GM19452 (cell line): ENCODE measurements around the gene ALDH16A1.

Source experiments
- ATAC-seq: cut with Tn5 transposase; IDR thresholded peaks from one replicate; pipeline ENCODE4 v1.9.1; 2021; ENCODE audit not compliant: unreplicated experiment

ALDH16A1 gene

DNA sequence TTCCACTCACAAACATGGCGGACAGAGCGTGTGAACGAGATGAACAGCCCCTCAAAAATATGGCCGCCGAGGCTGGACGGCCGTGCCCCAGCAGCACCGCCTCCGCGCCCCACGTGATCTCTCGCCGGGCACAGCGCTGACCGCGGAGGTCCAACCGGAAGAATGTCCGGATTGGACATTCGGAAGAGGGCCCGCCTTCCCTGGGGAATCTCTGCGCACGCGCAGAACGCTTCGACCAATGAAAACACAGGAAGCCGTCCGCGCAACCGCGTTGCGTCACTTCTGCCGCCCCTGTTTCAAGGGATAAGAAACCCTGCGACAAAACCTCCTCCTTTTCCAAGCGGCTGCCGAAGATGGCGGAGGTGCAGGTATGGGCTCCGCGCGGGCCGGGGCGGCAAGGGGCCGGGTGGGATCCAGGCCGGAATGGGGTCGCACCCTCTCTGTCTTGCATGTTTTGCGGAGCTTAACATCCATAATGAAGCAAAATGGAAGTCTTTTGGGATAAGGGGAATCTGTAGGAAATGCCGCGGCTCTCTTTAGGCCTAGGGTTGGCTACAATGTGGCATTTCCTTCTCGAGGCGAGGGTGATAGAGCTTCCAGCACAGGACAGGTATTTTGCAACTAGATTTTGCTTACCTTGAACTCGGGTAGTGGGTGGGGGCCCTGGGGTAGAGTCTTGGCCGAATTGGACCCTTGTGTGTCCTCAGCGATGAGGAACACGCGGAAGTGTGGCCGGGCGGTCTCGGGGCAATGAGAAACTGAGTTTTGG is 34.4 kb downstream of the ALDH16A1 start, which contains the start of gene RPL13A:
RPL13A (plus strand) TSS at position 332 of the 769 bp plus-strand sequence; CDS start at position 354, 22 bp downstream.
- peak; percentile 87 for ATAC-seq

DNA sequence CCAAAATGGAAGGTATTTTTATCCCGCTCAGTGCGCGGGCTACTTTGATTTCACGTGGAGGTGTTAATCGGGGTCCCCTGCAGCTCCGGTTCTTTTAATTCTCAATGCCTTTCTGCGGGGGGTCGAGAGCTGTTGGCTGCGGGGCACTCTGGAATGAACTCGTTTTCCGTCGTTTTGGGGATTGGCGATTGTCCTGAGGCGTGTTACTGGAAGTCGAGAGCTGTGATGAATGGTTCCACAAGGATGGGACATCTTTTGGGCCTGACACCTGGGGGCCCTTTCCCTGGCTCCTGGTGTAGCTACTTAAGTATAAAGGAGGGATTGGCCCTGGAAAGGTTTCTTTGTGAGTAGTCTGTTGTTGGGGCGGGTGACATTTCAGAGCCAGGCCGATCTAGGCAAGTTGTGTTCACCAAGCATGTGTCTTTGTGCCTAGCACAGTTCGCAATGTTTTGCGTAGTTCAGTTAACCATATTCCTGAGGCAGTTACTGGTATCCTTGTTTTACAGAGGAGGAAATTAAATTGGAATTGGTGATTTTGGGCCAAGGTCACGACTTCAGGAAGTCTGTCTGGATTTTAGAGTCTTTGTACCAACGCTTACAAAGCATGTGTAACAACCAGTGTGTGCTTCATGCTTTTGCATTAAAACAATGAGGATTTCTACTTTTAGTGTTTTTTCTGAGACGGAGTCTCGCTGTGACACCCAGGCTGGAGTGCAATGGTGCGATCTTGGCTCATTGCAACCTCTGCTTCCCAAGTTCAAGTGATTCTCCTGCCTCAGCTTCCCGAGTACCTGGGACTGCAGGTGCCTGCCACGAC is 35.2 kb downstream of the ALDH16A1 start:
- ATAC-seq = no peak

DNA sequence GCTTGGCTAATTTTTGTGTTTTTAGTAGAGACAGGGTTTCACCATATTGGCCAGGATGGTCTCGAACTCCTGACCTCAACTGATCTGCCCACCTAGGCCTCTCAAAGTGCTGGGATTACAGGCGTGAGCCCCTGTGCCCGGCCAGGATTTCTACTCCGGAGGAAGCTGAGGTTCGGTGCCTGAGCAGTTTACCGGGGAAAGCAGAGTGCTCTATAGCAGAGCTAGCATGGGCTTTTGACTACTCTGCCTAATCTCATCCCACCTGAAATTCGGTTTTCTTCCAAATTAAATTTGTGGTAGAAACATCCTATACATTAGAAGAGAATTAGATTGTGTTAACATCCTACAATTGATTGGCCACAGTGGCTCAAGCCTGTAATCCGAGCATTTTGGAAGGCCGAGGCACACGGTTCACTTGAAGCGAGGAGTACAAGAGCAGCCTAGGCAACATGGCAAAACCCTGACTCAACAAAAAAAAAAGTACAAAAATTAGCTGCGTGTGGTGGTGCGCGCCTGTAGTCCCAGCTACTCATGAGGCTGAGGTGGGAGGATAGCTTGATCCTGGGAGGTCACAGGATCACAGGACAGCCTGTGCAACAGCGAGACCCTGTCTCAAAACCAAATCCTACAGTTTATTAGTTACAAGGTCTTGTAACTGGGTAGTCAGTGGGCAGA is 36.0 kb downstream of the ALDH16A1 start:
- no peak for ATAC-seq

DNA sequence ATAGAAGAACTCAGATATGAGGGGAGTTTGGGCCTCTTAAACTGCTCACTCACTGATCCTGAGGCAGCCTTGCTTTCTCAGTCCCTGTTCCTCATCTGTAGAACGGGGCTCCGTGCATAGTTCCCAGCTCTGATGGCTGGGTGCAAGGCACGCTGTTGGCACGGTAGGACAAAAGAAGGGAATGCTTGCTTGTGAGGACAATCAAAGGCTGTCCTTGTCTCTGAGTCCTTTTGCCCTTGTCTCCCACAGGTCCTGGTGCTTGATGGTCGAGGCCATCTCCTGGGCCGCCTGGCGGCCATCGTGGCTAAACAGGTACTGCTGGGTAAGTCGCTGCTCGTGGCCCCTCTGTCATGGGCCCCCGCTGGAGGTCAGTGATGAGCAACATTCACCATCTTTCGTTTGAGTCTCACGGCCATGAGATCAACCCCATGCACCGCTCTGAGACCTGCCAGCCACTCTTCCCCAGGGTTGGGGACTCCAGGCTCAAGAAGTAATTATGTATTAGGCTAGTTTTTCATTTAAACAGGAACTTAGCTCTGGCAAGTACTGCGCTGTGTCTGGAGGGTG is 36.7 kb downstream of the ALDH16A1 start:
- no peak for ATAC-seq

DNA sequence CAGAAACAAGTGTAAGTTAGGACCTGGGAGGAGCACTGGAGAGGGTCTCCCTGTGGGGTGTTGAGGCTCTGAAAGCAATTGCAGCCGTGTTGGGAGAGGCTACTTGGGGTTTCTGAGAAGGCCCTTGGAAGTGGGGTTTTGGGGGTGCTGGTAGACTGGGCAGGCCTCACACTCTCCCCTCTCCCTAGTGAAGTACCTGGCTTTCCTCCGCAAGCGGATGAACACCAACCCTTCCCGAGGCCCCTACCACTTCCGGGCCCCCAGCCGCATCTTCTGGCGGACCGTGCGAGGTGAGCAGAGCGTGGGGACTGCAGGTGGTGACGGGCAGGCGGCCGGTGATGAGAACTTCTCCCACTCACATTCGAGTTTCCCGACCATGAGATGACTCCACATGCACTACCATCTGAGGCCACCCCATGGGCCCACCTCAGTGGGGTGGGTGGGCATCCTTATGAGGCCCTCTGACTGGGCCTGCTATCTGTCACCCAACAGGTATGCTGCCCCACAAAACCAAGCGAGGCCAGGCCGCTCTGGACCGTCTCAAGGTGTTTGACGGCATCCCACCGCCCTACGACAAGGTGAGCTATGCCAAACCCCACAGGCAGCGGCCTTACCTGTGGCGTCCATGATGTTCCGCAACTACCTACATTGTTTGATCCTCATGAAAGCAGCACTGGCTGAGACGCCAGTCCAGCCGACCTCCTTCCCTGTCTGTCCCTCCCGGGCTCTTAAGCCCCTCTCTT is 37.4 kb downstream of the ALDH16A1 start:
- ATAC-seq = no peak

DNA sequence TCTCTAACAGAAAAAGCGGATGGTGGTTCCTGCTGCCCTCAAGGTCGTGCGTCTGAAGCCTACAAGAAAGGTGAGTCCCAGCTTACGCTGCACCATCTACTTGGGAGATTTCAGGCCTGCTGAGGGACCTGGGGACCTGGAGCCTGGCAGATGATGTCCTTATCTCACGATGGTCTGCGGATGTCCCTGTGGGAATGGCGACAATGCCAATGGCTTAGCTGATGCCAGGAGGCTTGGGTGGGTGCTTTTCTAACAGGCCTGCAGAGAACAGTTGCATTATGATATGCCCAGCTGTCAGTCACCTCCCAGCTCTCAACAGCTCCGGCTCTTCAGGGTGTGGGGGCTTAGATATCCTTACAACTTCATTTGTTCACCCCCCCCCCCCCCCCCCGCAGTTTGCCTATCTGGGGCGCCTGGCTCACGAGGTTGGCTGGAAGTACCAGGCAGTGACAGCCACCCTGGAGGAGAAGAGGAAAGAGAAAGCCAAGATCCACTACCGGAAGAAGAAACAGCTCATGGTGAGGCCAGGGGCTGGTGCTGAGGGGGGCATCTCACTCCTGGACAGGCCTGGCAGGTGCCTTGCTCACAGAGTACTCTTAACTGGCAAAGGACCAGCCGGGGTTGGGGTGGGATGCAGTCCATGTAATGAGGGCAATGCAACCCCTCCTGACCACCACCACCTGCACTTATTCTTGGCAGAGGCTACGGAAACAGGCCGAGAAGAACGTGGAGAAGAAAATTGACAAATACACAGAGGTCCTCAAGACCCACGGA is 38.2 kb downstream of the ALDH16A1 start:
- no peak for ATAC-seq

DNA sequence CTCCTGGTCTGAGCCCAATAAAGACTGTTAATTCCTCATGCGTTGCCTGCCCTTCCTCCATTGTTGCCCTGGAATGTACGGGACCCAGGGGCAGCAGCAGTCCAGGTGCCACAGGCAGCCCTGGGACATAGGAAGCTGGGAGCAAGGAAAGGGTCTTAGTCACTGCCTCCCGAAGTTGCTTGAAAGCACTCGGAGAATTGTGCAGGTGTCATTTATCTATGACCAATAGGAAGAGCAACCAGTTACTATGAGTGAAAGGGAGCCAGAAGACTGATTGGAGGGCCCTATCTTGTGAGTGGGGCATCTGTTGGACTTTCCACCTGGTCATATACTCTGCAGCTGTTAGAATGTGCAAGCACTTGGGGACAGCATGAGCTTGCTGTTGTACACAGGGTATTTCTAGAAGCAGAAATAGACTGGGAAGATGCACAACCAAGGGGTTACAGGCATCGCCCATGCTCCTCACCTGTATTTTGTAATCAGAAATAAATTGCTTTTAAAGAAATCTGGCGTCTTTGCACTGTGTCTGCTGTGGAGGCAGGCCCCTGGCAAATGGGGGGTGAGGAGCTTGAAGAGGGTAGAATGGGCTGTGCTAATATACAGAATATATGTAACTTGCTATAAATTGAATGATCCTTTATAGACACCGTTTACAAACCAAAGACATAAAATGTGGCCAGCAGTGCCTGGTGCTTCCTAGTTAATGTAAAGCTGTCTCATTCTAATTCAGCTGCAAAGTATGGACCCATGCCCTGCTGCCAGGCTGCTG is 39.0 kb downstream of the ALDH16A1 start:
- ATAC-seq = no peak

DNA sequence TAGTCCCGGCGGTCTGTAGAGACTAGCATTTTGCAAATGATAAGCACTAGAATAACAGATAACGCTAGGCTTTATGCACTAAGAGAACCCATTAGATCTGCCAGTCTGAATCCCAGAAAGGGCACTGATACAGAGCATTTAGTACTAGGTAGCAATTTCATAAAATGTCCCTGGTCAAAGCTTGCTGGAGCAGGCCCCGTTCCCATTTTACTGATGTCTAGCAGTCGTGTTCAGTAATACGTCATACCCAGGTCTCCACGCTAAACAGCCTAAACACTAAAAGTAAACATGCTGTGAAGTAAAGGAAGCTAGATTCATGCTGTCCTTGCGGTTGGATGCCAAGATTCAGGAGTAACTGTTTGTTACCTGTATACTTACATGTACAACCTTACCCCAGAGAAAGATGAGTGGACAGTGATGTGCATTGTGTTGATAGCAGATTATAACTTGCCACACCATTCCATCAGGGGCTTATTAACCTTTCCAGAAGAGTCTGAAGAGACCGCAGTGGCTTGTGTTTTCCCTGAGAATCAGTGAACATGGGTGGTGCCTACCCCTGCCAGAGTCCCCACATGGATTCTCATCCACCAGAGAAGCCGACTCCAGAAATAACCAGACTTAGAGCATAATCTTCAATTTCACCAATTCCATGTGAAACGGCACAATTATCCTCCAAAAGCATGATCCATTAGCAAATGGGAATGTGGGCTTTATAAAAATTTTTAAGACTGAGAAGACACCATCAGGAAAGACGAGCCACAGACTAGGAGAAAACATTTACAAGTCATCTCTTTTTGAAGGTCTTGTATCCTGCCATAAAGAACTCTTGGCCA is 39.8 kb downstream of the ALDH16A1 start:
- ATAC-seq = no peak

DNA sequence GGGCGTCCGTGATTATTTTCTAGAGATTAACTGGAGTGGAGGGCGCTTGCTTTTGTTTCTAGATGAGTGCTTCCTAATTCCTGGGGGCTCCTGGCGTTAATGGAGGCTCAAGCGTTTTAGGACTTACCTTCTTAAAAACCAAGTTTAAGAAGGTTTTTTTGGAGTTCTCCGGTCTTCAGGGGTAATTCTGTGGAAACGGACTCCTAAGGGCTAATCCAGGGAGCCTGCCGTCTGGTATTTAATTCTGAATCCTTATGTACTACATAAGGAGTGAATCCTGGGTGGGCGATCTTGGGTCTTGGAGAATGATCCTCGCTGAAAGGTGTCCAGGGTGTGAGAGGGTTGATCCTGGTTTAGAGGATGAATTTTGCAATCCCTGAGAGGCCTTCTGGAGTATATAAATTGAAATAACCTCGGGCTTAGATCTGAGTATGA is 43.6 kb downstream of the ALDH16A1 start:
- no peak for ATAC-seq

DNA sequence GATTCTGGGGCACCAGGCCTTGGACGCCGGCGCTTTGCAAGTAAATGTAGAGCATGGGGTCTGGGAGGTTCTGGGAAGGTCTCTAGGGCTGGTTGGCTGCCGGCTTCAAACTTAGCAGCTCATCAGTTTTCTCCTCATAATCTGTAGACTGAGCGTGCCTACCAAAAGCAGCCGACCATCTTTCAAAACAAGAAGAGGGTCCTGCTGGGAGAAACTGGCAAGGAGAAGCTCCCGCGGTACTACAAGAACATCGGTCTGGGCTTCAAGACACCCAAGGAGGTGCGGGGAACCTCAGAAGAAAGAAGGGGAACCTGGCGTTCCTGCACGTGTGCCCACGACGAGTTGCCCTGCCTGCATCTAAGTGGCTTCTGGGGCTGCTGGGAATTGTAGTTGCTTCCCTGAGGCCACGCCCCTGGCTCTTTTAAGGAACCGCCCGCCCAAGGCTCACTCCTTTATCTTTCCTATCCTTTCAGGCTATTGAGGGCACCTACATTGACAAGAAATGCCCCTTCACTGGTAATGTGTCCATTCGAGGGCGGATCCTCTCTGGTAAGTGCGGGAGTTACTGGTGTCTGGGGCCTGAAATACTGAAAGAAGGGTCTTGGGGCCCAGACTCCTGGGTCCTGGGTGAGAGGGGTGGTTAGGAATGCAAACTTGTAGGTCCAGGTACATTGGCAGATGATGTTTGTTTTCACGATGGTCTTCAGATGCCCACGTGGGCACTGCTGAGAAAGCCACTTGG is 44.2 kb downstream of the ALDH16A1 start:
- ATAC-seq = no peak

DNA sequence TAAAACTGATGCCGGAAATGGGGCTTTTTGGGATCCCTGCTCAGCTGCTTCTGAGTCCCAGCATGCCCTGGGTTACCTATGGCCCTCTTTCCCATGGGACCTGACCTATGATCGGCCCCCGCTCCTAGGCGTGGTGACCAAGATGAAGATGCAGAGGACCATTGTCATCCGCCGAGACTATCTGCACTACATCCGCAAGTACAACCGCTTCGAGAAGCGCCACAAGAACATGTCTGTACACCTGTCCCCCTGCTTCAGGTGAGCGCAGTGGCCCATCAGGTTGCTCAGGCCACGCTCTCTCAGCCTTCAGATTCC is 44.7 kb downstream of the ALDH16A1 start:
- ATAC-seq = no peak

DNA sequence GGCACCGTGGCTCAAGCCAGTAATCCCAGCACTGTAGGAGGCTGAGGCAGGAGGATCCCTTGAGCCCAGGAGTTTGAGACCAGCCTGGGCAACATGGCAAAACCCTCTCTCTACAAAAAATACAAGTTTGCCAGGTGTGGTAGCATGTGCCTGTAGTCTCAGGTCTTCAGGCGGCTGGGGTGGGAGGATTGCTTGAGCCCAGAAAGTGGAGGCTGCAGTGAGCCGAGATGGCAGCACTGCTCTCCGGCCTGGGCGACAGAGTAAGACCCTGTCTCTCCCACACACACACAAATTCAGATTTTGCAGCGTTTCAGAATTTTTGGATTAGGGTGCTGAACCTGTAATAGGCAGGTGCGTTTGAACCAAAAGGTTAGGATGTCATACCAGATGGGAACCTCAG is 45.5 kb downstream of the ALDH16A1 start:
- no peak for ATAC-seq

DNA sequence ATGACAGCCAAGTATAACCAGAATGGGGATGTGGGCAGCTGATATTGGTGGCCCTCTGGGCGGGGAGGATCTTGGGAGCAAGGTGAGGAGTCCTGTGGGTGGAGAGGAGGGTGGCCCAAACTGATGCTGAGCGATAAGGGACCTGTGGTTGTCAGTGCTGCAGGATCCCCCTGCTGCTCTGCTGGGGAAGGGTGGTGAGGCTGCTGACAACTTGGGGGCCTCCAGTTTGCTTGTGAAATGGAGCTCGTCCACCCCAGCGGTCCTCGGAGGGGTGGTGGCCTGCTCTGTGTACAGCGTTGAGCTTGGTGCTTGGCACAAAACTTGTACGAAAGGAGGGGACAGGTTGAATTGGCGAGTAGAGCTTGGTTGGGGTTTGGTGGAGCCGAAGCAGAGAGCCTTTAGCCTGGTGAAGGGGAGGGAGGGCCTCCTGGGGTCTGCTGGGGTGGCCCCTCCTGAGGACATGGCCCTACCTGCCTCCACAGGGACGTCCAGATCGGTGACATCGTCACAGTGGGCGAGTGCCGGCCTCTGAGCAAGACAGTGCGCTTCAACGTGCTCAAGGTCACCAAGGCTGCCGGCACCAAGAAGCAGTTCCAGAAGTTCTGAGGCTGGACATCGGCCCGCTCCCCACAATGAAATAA is 46.1 kb downstream of the ALDH16A1 start:
- no peak for ATAC-seq

DNA sequence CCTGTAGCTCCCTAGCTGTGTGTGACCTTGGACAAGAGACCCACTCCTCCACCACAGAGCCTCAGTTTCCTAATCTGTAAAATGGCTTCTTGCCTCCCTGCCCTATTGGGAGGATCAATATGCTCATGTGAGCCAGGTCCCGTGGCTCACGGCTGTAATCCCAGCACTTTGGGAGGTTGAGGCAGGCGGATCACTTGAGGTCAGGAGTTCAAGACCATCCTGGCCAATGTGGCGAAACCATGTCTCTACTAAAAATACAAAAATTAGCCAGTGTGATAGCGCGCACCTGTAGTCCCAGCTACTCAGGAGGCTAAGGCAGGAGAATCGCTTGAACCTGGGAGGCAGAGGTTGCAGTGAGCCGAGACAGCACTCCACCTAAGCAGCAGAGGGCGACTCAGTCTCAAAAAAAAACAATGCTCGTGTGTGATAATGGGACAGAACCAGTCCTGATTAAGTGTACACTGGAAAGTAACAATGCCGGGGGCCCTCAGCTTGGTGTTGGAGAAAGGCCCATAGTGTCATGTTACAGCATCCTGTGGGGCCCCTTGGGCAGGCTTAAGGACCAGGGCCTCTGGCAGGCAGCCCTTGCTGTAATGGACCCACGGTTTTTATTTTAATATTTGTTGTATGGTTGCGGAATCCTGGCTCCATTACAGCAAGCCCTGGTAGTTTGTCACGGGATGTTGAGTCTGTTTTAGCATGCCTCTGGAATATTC is 50.0 kb downstream of the ALDH16A1 start:
- no peak for ATAC-seq

DNA sequence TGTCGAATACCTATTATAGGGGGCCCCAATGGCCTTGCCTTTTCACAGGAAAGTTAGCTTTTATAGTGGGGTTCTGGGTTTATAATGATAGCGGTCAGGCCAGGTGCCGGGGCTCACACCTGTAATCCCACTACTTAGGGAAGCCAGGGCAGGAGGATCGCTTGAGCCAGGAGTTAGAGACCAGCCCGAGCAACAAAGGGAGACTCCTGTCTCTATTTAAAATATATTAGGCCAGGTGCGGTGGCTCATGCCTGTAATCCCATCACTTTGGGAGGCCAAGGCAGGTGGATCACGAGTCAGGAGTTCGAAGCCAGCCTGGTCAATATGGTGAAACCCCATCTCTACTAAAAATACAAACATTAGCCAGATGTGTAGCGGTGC is 50.5 kb downstream of the ALDH16A1 start:
- no peak for ATAC-seq

DNA sequence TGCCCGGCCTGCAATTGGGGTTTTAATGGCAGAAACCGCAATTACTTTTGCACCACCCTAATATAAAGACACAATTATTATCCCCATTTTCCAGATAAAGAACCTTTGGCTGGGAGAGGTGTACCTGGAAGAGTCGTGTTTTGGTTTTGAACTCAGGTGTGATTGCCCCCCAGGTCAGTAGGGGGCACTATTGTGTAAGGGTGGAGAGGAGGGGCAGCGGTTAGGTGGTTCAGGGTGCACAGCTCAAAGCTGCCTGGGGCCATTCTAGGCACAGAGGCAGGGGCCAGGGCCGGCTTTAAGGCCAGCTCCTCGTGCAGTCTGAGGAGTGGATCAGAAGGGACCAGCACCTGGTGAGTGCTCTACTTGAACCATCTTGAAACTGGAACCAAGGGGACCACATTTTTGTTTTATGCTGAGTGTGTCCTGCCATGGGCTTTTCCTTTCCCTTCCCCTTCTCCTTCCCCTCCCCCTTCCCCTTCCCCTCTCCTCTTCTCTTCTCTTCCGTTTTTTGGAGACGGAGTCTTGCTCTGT is 53.6 kb downstream of the ALDH16A1 start:
- ATAC-seq = no peak
